HG03066 (cell line): ENCODE data around the gene LRRC59.
A peak's percentile ranks its signal among the peaks of the same experiment; 100 is the strongest.

Experiments
- ATAC-seq: cut with Tn5 transposase; IDR thresholded peaks from one replicate; pipeline ENCODE4 v1.9.1; 2021; ENCODE audit warnings: low read depth; ENCODE audit not compliant: unreplicated experiment

Gene LRRC59

DNA sequence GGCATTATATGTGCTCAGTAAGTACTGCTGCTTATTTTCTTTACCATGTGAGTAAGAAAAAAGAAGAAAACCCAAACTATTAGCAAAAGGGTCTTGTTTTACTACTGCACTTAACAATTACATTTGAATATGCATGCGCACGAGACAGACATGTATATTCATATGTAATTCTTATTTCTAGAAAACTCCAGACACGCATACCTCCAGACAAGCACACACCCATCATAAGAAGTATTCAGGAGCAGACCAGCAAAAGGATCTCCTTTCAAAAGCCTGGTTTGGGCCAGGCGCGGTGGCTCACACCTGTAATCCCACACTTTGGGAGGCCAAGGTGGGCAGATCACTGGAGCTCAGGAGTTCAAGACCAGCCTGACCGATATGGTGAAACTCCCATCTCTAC lies 7.8 kb downstream of the LRRC59 start:
- ATAC-seq: no peak

DNA sequence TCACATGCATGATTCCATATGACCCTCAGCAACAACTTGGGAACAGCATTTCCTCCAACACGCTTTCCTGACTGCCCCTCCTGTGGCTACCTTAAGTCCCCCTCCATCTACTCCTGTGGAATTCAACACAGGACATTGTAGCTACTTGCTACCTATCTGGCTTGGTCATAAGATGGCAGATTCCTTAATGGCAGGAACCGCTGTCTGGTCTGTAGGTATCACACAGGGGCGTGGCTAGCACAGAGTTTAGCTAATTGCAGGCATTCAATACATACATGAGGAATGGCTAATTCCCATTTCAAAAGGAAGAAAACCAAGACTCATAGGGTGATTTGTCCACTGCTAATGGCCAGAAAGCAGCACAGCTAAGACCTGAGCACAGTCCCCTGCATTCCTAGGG lies 8.6 kb downstream of the LRRC59 start:
- no peak for ATAC-seq

DNA sequence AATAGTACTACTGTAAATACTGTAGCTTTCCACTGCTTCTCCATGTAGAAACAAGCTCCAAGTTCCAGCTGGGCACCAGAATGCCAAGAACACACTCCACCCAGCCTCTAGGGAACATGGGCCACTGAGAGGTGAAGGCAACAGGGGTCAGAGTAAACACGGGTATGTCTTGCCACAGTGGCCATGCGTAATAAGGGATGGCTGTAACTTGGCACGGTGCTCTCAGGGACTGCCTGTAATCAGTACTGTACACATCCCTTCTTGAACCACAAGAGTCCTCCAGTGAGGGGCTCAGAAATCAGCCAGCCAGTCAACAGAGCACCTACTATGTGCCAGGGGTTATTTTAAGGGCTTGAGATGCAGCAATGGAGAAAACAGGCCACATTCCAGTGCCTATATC lies 10.8 kb downstream of the LRRC59 start:
- ATAC-seq: no peak

DNA sequence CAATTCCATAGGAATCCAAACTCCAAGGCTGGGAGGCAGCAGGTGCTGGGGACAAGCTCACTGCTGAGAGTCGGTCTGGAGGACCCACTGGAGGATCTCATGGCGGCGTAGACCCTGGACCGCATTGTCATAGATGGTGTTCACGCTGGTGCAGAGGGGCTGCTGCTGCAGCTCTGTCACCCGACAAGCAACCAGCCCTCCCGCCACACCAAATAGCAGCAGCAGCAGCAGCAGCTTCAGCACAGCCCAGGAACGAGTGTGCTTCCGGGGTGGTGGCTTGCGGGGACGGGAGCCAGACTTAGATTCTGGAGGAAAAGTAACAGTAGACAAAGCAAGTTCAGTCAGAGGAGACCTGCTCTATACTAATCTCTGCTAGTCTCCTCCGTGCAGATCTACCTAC lies 14.4 kb downstream of the LRRC59 start:
- no peak for ATAC-seq

- ATAC-seq: no peak
Measured at GRCh38 chr17:50381920-50382319, 15.4 kb downstream of the LRRC59 start.

GRCh38 chr17:50381260-50381815 lies 16.0 kb downstream of the LRRC59 start:
- no peak for ATAC-seq

GRCh38 chr17:50380369-50381259 lies 16.7 kb downstream of the LRRC59 start:
- ATAC-seq: no peak

DNA sequence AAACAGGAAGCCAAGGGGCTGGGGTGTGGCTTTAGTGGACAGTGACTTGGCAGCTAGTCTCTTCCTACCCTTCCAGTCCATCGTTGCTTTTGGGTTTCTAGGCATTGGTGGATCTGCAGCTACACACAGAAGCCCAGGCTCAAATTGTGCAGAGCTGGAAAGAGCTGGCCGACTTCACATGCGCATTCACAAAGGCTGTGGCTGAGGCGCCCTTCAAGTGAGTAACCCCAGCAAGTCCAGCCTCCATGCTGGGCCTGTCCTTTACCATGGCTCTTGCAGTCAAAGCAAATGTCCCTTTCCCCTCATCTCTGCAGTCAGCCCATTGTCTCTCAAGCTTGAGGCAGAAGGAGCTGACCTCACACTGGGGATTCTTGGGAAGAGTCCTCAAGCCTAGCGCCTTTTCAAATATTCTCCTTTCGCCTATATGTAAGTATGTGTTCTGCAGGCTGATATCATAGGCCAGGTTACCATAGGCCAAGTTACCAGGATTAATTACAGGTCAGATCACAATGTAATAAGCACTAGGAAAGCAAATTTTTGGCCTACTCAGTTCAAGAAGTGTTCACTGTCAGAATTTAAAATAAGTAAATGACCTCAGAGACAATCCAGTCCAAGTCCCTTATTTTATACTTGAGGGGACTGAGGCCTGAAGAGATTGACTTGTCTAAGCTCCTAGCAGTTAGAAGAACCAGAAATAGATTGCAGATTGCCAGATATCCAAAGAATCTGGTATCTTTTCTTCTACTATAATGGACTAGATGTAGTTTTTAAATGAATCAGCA lies 17.8 kb downstream of the LRRC59 start:
- ATAC-seq: no peak

DNA sequence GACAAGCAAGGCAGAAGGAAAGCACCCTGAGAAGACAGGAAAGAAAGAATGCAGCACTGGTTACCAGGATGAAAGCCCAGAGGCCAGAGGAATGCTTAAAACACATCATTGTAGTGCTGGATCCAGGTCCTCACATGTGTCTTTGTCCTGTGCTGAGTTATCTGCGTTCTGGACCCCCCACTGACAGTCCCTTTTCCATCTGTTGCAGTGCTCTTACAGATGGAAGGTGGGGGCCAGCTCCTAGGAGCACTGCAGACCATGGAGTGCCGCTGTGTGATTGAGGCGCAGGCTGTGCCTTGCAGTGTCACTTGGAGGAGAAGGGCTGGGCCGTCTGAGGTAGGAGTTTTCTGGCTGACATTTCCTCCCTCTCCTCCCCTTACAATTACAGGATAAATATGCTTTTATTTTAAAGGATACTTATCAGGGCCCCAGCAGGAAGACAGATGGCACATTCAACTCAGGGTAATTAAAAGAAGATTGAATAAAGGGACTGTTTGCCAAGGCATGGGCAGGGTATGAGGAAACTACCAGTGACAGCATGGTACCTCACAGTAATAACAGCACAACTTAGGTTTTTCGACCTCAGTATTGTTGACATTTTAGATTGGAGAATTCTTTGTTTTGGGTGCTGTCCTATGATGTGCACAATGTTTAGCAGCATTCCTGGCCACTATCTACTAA lies 21.3 kb downstream of the LRRC59 start:
- no peak for ATAC-seq

DNA sequence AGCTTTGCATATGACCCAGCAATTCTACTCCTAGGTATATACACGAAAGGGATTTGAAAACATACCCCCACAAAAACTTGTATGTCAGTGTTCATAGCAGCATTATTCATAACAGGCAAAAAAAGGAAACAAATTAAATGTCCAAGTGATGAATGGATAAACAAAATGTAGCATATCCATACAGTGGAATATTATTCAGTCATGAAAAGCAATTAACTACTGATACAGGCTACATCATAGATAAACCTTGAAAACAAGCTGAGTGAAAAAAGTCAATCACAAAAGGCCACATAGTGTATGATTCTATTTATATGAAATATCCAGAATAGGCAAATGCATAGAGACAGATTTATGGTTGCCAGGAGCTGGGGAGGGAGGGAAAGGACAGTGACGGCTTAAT lies 23.6 kb downstream of the LRRC59 start:
- ATAC-seq: no peak

DNA sequence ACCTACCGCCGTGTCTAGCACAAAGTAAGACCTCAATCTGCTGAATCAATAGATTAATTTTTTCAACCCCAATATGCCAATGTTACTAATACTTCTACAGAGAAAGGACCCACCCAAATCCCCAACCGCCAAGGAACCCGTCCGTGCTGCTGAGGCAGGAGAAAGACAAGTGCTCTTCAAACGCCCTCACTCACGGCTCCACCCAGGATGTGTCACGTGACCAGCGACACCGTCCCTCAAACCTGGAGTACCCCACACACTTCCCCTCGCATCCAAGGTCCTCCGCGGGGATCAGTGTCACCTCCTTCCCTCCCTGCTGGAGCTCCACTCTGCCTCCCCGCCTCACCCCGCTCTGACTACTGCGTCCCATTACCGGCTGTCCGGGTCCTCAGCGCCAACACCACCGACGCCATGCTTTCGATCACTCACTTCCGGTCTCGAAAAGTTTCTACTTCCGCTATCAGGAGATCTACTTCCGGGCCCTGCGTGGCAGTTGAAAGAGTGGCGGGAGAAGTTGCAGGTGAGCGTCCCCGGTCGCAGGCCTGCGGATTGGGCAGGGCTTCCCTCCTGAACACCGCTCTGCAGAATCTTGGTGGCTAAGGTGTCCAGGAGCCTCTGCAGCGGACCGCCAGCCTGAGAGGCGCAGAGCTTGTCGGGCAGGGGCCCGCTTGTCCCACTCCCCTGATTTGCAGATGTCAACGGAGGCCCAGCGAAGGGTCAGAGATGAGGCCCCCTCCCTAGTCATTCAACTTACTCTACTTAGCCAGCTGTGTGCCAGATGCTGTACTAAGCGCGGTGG lies 24.4 kb downstream of the LRRC59 start, which contains the start of the genes EME1 and MRPL27:
Gene EME1 (plus strand): TSS at position 472 of the 799 bp plus-strand sequence. CDS start 1,980 bp downstream, outside the sequence.
Gene MRPL27 (minus strand): TSS at position 427 of the 799 bp plus-strand sequence. CDS start 14 bp downstream, at position 413.
- ATAC-seq: peak; percentile 94

DNA sequence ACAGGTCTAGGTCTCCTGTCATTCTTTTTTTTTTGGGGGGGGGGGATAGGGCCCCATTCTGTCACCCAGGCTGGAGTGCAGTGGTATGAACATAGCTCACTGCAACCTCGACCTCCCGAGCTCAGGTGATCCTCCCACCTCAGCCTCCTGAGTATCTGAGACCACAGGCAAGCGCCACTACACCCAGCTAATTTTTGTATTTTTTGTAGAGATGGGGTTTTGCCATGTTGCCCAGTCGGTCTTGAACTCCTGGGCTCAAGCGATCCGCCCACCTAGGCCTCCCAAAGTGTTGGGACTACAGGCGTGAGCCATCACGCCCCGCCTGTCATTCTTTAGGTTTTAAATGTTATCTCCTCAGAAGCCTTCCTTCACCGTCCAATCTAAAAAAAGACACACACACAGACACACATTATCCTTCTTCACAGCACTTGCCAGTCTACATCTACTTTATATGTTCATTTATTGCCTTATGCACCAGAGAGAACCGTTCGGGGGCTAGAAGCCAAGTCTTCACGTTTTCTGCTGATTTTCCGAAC lies 25.0 kb downstream of the LRRC59 start:
- ATAC-seq: no peak

GRCh38 chr17:50371526-50371925 lies 25.8 kb downstream of the LRRC59 start:
- ATAC-seq: no peak

- no peak for ATAC-seq
Measured at GRCh38 chr17:50370052-50370451, 27.3 kb downstream of the LRRC59 start.

- ATAC-seq: no peak
Measured at GRCh38 chr17:50367401-50367800, 29.9 kb downstream of the LRRC59 start.

GRCh38 chr17:50365649-50366393 lies 31.5 kb downstream of the LRRC59 start:
- no peak for ATAC-seq

DNA sequence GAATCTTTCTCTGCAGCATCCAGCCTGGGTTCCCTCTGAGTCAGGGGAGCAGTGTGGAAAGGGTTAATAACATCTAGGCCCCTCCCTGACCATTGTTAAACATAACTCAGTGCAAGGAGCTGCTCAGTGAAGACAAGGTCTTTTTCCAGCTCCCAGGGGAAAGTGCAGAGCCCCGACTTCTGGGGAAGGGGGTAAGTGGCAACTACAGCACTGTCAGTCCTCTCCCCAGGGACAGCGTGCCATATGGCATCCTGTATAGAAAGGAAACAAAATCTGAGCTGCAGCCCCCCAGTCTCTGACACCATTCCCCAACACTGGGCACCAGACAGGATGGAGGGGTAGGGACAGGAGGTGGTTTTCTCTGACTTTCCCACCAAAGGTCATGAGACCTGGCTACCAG lies 32.2 kb downstream of the LRRC59 start:
- no peak for ATAC-seq

- no peak for ATAC-seq
Measured at GRCh38 chr17:50364715-50365114, 32.6 kb downstream of the LRRC59 start.

GRCh38 chr17:50364061-50364458 lies 33.3 kb downstream of the LRRC59 start:
- ATAC-seq: no peak
